Neural cell (in vitro differentiated cells): ENCODE data around the gene TMPRSS6. TPM values are rescaled to one million over a fixed set of nuclear protein-coding genes. Genes with fewer than 3 reads are reported as not detected.

Experiments
- H2AFZ ChIP-seq: fragments of 200-600, 300-800 bp; sonication (generic), shearing (Covaris generic); 2 replicates; pipeline ENCODE4 v1.6.0; 2014; ENCODE audit warnings: low read depth, mild to moderate bottlenecking, antibody characterized with exemption, low read length, moderate library complexity
- H3F3A ChIP-seq: fragments of 200-600 bp; shearing (Covaris generic); 2 replicates; pipeline ENCODE4 v1.6.1; 2016; ENCODE audit warnings: mild to moderate bottlenecking, moderate library complexity, mixed read lengths, antibody characterized with exemption, low read length; ENCODE audit not compliant: insufficient read depth, poor library complexity, severe bottlenecking
- H3K27ac ChIP-seq: fragments of 200-600, 300-800 bp; sonication (generic), shearing (Covaris generic); 2 replicates; pipeline ENCODE4 v1.5.1; 2014; ENCODE audit warnings: mild to moderate bottlenecking, low read length, moderate library complexity
- H3K27me3 ChIP-seq: fragments of 300-800, 200-600 bp; sonication (generic), shearing (Covaris generic); 2 replicates; pipeline ENCODE4 v1.6.0; 2014; ENCODE audit warnings: mild to moderate bottlenecking, low read depth, low read length, moderate library complexity; ENCODE audit not compliant: insufficient read depth
- H3K36me3 ChIP-seq: fragments of 300-800, 200-600 bp; sonication (generic), shearing (Covaris generic); 2 replicates; pipeline ENCODE4 v1.5.1; 2014; ENCODE audit warnings: mild to moderate bottlenecking, antibody characterized with exemption, low read length, moderate library complexity; ENCODE audit not compliant: insufficient read depth
- H3K4me2 ChIP-seq: fragments of 300-800, 200-600 bp; sonication (generic), shearing (Covaris generic); 2 replicates; pipeline ENCODE4 v1.6.0; 2014; ENCODE audit warnings: mild to moderate bottlenecking, low read length
- H3K4me3 ChIP-seq: fragments of 300-800, 200-600 bp; sonication (generic), shearing (Covaris generic); 2 replicates; pipeline ENCODE4 v1.5.1; 2014; ENCODE audit warnings: mild to moderate bottlenecking, low read length, moderate library complexity
- H3K79me2 ChIP-seq: fragments of 200-600 bp; shearing (Covaris generic); replicated peaks from 2 replicates; pipeline ENCODE4 v1.6.0; 2014; ENCODE audit warnings: mild to moderate bottlenecking, low read length, moderate library complexity; ENCODE audit not compliant: insufficient read depth
- H3K9ac ChIP-seq: fragments of 300-800, 200-600 bp; sonication (generic), shearing (Covaris generic); 2 replicates; pipeline ENCODE4 v1.6.1; 2016; ENCODE audit warnings: mild to moderate bottlenecking, low read length, mixed read lengths
- H3K9me2 ChIP-seq: fragments of 200-600 bp; shearing (Covaris generic); 2 replicates; pipeline ENCODE4 v1.6.1; 2016; ENCODE audit warnings: mild to moderate bottlenecking, low read length, mixed read lengths; ENCODE audit not compliant: insufficient read depth
- H3K9me3 ChIP-seq: fragments of 200-600, 300-800 bp; sonication (generic), shearing (Covaris generic); 2 replicates; pipeline ENCODE4 v1.6.1; 2016; ENCODE audit warnings: mild to moderate bottlenecking, mixed run types, low read length, moderate library complexity, mixed read lengths
- H4K20me1 ChIP-seq: fragments of 200-600 bp; shearing (Covaris generic); 2 replicates; pipeline ENCODE4 v1.6.1; 2016; ENCODE audit warnings: mild to moderate bottlenecking, mixed run types; ENCODE audit not compliant: insufficient read depth
- CTCF ChIP-seq: fragments of 450-650 bp; IDR thresholded peaks from 2 replicates; pipeline ENCODE4 v1.5.1; 2014; ENCODE audit warnings: antibody characterized with exemption, mild to moderate bottlenecking, moderate library complexity; ENCODE audit not compliant: poor library complexity, severe bottlenecking
- EP300 ChIP-seq: fragments of 450-650 bp; conservative IDR thresholded peaks from 2 replicates; pipeline ENCODE4 v1.6.1; 2014; ENCODE audit warnings: antibody characterized with exemption, mild to moderate bottlenecking, moderate library complexity; ENCODE audit not compliant: poor library complexity, severe bottlenecking
- EZH2 ChIP-seq: fragments of 200-600, 300-800 bp; shearing (Covaris generic), sonication (generic); IDR thresholded peaks from 2 replicates; pipeline ENCODE4 v1.6.1; 2014; ENCODE audit warnings: antibody characterized with exemption, low read length, borderline replicate concordance, mild to moderate bottlenecking; ENCODE audit not compliant: insufficient read depth, poor library complexity, severe bottlenecking
- MXI1 ChIP-seq: fragments of 450-650 bp; conservative IDR thresholded peaks from 2 replicates; pipeline ENCODE4 v1.6.1; 2014; ENCODE audit warnings: antibody characterized with exemption, mild to moderate bottlenecking; ENCODE audit not compliant: poor library complexity, severe bottlenecking
- POLR2AphosphoS5 ChIP-seq: IDR thresholded peaks from 2 replicates; pipeline ENCODE4 v1.6.1; 2012
- RAD21 ChIP-seq: fragments of 450-650 bp; conservative IDR thresholded peaks from 2 replicates; pipeline ENCODE4 v1.6.1; 2014; ENCODE audit warnings: antibody characterized with exemption, mild to moderate bottlenecking, moderate library complexity
- REST ChIP-seq: IDR thresholded peaks from 2 replicates; pipeline ENCODE4 v1.6.1; 2012; ENCODE audit warnings: borderline replicate concordance
- SMC3 ChIP-seq: fragments of 450-650 bp; conservative IDR thresholded peaks from 2 replicates; pipeline ENCODE4 v1.6.1; 2014; ENCODE audit warnings: antibody characterized with exemption, mild to moderate bottlenecking, moderate library complexity; ENCODE audit not compliant: poor library complexity
- TAF1 ChIP-seq: IDR thresholded peaks from 2 replicates; pipeline ENCODE4 v1.6.1; 2012; ENCODE audit warnings: low read depth
- polyA plus RNA-seq: library from polyadenylated mRNA; depleted of rRNA; stranded (reverse); fragments of >200 nt; gene quantifications from 2 replicates; pipeline ENCODE4 v1.2.3, GENCODE V29; 2014

The TMPRSS6 gene
- polyA plus RNA-seq, 1 donor from 2014 or later = not detected

GRCh38 chr22:37054600-37055365 lies 54.7 kb downstream of the TMPRSS6 start:
- H3K9ac ChIP-seq = no peak overlapping the region
- H4K20me1 ChIP-seq = no peaks in the 10 kb centered on the region
- no peak overlapping the region for H3K4me3 ChIP-seq
- TF ChIP-seq TAF1 (no peak), EZH2 (no peak), MXI1 (no peak), EP300 (no peak), SMC3 (no peak), POLR2AphosphoS5 (no peak), CTCF (no peak), REST (no peak), RAD21 (no peak)
- no peaks in the 10 kb centered on the region for H3K9me2 ChIP-seq
- H3F3A ChIP-seq = no peaks in the 10 kb centered on the region
- H2AFZ ChIP-seq = no peak overlapping the region
- no peak overlapping the region for H3K4me2 ChIP-seq
- H3K27me3 ChIP-seq = no peaks in the 10 kb centered on the region
- no peaks in the 10 kb centered on the region for H3K36me3 ChIP-seq
- H3K79me2 ChIP-seq = no peaks in the 10 kb centered on the region
- no peaks in the 10 kb centered on the region for H3K9me3 ChIP-seq
- no peak overlapping the region for H3K27ac ChIP-seq

- no peak overlapping the region for H3K27ac ChIP-seq
- no peaks in the 10 kb centered on the region for H3F3A ChIP-seq
- no peaks in the 10 kb centered on the region for H3K79me2 ChIP-seq
- no peak overlapping the region for H3K4me3 ChIP-seq
- H3K9me2 ChIP-seq = no peaks in the 10 kb centered on the region
- no peak overlapping the region for H3K4me2 ChIP-seq
- no peak overlapping the region for H3K9ac ChIP-seq
- no peaks in the 10 kb centered on the region for H3K9me3 ChIP-seq
- H3K27me3 ChIP-seq = no peaks in the 10 kb centered on the region
- no peak for TF ChIP-seq REST
- no peak for TF ChIP-seq POLR2AphosphoS5
- no peak for TF ChIP-seq MXI1
- no peak for TF ChIP-seq SMC3
- TF ChIP-seq RAD21 = no peak
- TF ChIP-seq EZH2 = no peak
- TF ChIP-seq TAF1 = no peak
- no peak for TF ChIP-seq CTCF
- no peak for TF ChIP-seq EP300
- H2AFZ ChIP-seq = no peak overlapping the region
- no peaks in the 10 kb centered on the region for H4K20me1 ChIP-seq
- H3K36me3 ChIP-seq = no peaks in the 10 kb centered on the region
These were observed 55.5 kb downstream of the TMPRSS6 start for GRCh38 chr22:37054056-37054395.
